ENCODE data around the gene INTS4. TPM values are rescaled to one million over a fixed set of nuclear protein-coding genes. Genes with fewer than 3 reads are reported as not detected.
"Not testable (repeated sequence)": the region's sequence is repeated elsewhere in the genome, so short reads cannot be mapped to it uniquely, and the experiment has no call there.

The INTS4 gene
- total RNA-seq, 2 donors from 2014 or later = 67.2 to 85.1 TPM

GRCh38 chr11:77871855-77872254 is 122.6 kb downstream of the INTS4 start:
- no peaks in the 10 kb centered on the region for H3K9me3 Mint-ChIP-seq
- H3K27ac Mint-ChIP-seq = no peak overlapping the region
- H3K36me3 Mint-ChIP-seq = peaks cover 4% of the 10 kb centered on the region
- no peaks in the 10 kb centered on the region for H3K27me3 Mint-ChIP-seq
- DNase-seq (ENCODE audit: low spot score) (no peak), ATAC-seq (no peak)
- no peaks in the 10 kb centered on the region for H3K4me1 Mint-ChIP-seq (ENCODE audit: low read depth in 2 of 2)
- H3K4me3 Mint-ChIP-seq = no peak overlapping the region

- no peaks in the 10 kb centered on the region for H3K4me1 Mint-ChIP-seq (ENCODE audit: low read depth in 2 of 2)
- DNase-seq (ENCODE audit: low spot score) (no peak), ATAC-seq (no peak)
- H3K27ac Mint-ChIP-seq = no peak overlapping the region
- H3K27me3 Mint-ChIP-seq = no peaks in the 10 kb centered on the region
- H3K36me3 Mint-ChIP-seq = no peaks in the 10 kb centered on the region
- H3K4me3 Mint-ChIP-seq = no peak overlapping the region
- H3K9me3 Mint-ChIP-seq = no peaks in the 10 kb centered on the region
These were observed 125.7 kb downstream of the INTS4 start for GRCh38 chr11:77868744-77869143.

GRCh38 chr11:77866336-77866735 is 128.1 kb downstream of the INTS4 start:
- Mint-ChIP-seq H3K27me3 (no peaks in the 10 kb centered on the region), H3K4me3 (no peak overlapping the region), H3K4me1 (ENCODE audit: low read depth in 2 of 2) (no peaks in the 10 kb centered on the region), H3K9me3 (no peaks in the 10 kb centered on the region), H3K27ac (no peak overlapping the region), H3K36me3 (no peaks in the 10 kb centered on the region)
- ATAC-seq (no peak), DNase-seq (ENCODE audit: low spot score) (no peak)

GRCh38 chr11:77865805-77866204 is 128.7 kb downstream of the INTS4 start:
- H3K36me3 Mint-ChIP-seq = no peaks in the 10 kb centered on the region
- no peak for ATAC-seq

GRCh38 chr11:77861444-77861843 is 133.0 kb downstream of the INTS4 start:
- H3K27ac Mint-ChIP-seq; H3K27me3 Mint-ChIP-seq; DNase-seq (ENCODE audit: low spot score); H3K4me3 Mint-ChIP-seq; H3K9me3 Mint-ChIP-seq; H3K4me1 Mint-ChIP-seq (ENCODE audit: low read depth in 2 of 2); H3K36me3 Mint-ChIP-seq; ATAC-seq: not testable (repeated sequence)

More at GRCh38 chr11:77865805-77866204, 128.7 kb downstream of the INTS4 start:
- Mint-ChIP-seq H3K4me3 (no peak overlapping the region), H3K27me3 (no peaks in the 10 kb centered on the region), H3K4me1 (ENCODE audit: low read depth in 2 of 2) (no peaks in the 10 kb centered on the region), H3K27ac (no peak overlapping the region), H3K9me3 (no peaks in the 10 kb centered on the region)
- no peak for DNase-seq (ENCODE audit: low spot score)

- DNase-seq (ENCODE audit: low spot score); ATAC-seq; H3K4me3 Mint-ChIP-seq; H3K4me1 Mint-ChIP-seq (ENCODE audit: low read depth in 2 of 2); H3K27me3 Mint-ChIP-seq; H3K9me3 Mint-ChIP-seq; H3K27ac Mint-ChIP-seq: not testable (repeated sequence)
- H3K36me3 Mint-ChIP-seq = peaks cover 12% of the 10 kb centered on the region
These were observed 136.5 kb downstream of the INTS4 start for GRCh38 chr11:77857906-77858457.

GRCh38 chr11:77854838-77855237 is 139.6 kb downstream of the INTS4 start:
- H3K4me3 Mint-ChIP-seq = no peak overlapping the region
- no peaks in the 10 kb centered on the region for H3K9me3 Mint-ChIP-seq
- H3K36me3 Mint-ChIP-seq = peaks cover 12% of the 10 kb centered on the region
- no peak overlapping the region for H3K27ac Mint-ChIP-seq
- ATAC-seq = no peak
- no peak for DNase-seq (ENCODE audit: low spot score)
- no peaks in the 10 kb centered on the region for H3K4me1 Mint-ChIP-seq (ENCODE audit: low read depth in 2 of 2)
- H3K27me3 Mint-ChIP-seq = no peaks in the 10 kb centered on the region

GRCh38 chr11:77851503-77851902 is 143.0 kb downstream of the INTS4 start:
- Mint-ChIP-seq H3K9me3 (no peaks in the 10 kb centered on the region), H3K4me3 (no peak overlapping the region), H3K27me3 (no peaks in the 10 kb centered on the region), H3K27ac (no peak overlapping the region), H3K4me1 (ENCODE audit: low read depth in 2 of 2) (no peaks in the 10 kb centered on the region), H3K36me3 (peaks cover 11% of the 10 kb centered on the region)
- ATAC-seq = no peak
- no peak for DNase-seq (ENCODE audit: low spot score)

GRCh38 chr11:77843700-77844099 is 150.8 kb downstream of the INTS4 start:
- peaks cover 23% of the 10 kb centered on the region for H3K36me3 Mint-ChIP-seq

GRCh38 chr11:77842441-77843121 is 151.9 kb downstream of the INTS4 start:
- H3K4me3 Mint-ChIP-seq = no peak overlapping the region
- no peaks in the 10 kb centered on the region for H3K4me1 Mint-ChIP-seq (ENCODE audit: low read depth in 2 of 2)
- H3K27ac Mint-ChIP-seq = no peak overlapping the region
- H3K36me3 Mint-ChIP-seq = peaks cover 23% of the 10 kb centered on the region
- ATAC-seq = no peak
- H3K9me3 Mint-ChIP-seq = peaks cover 6% of the 10 kb centered on the region
- H3K27me3 Mint-ChIP-seq = no peaks in the 10 kb centered on the region
- no peak for DNase-seq (ENCODE audit: low spot score)

More at GRCh38 chr11:77843700-77844099, 150.8 kb downstream of the INTS4 start:
- not testable (repeated sequence) for H3K9me3 Mint-ChIP-seq; H3K4me3 Mint-ChIP-seq; H3K27ac Mint-ChIP-seq; DNase-seq (ENCODE audit: low spot score); H3K27me3 Mint-ChIP-seq; H3K4me1 Mint-ChIP-seq (ENCODE audit: low read depth in 2 of 2); ATAC-seq

- H3K4me3 Mint-ChIP-seq = no peak overlapping the region
- ATAC-seq (no peak), DNase-seq (ENCODE audit: low spot score) (no peak)
- no peaks in the 10 kb centered on the region for H3K36me3 Mint-ChIP-seq
- H3K27ac Mint-ChIP-seq = no peak overlapping the region
- no peaks in the 10 kb centered on the region for H3K27me3 Mint-ChIP-seq
- H3K4me1 Mint-ChIP-seq (ENCODE audit: low read depth in 2 of 2) = no peaks in the 10 kb centered on the region
- no peaks in the 10 kb centered on the region for H3K9me3 Mint-ChIP-seq
These were observed 161.2 kb downstream of the INTS4 start for GRCh38 chr11:77833302-77833701.

GRCh38 chr11:77828926-77829325 is 165.5 kb downstream of the INTS4 start:
- Mint-ChIP-seq H3K27me3 (no peaks in the 10 kb centered on the region), H3K9me3 (no peaks in the 10 kb centered on the region), H3K36me3 (no peaks in the 10 kb centered on the region), H3K27ac (no peak overlapping the region), H3K4me3 (no peak overlapping the region), H3K4me1 (ENCODE audit: low read depth in 2 of 2) (no peaks in the 10 kb centered on the region)
- DNase-seq (ENCODE audit: low spot score) (no peak), ATAC-seq (no peak)

Measured in natural killer cell treated with Interleukin-12 subunit alpha and Interleukin-12 subunit beta and Interleukin-15 and Interleukin-18, amount 100 ng/mL, for 72 hours (primary cell).